Subcutaneous adipose tissue (tissue), 4 donors: ENCODE results near the gene PDE4D. TPM values are rescaled to one million over a fixed set of nuclear protein-coding genes. Genes with fewer than 3 reads are reported as not detected.

ENCODE experiments used
- CTCF ChIP-seq: fragments of 450-650 bp; IDR thresholded peaks from one replicate; pipeline ENCODE4 v1.5.1; 2016; ENCODE audit warnings: low read depth, mild to moderate bottlenecking, control low read depth, antibody characterized with exemption, moderate library complexity
- total RNA-seq, 4 donors: library from RNA; depleted of rRNA; stranded (reverse); fragments of >200 nt; gene quantifications; one replicate each; pipeline ENCODE4 v1.1.0, GENCODE V29; 2016

Gene PDE4D
- total RNA-seq, 4 donors from 2014 or later: 15.0 to 24.0 (median 18.5) TPM

- TF ChIP-seq CTCF: no peak
Measured at GRCh38 chr5:59204114-59204897, 689.2 kb downstream of the PDE4D start.

GRCh38 chr5:59199868-59200267, 693.7 kb downstream of the PDE4D start:
- TF ChIP-seq CTCF: no peak

- TF ChIP-seq CTCF: no peak
Measured at GRCh38 chr5:59198832-59199231, 694.7 kb downstream of the PDE4D start.

GRCh38 chr5:59198365-59198764, 695.2 kb downstream of the PDE4D start:
- TF ChIP-seq CTCF: no peak

GRCh38 chr5:59197911-59198310, 695.6 kb downstream of the PDE4D start:
- no peak for TF ChIP-seq CTCF

GRCh38 chr5:59193616-59194319, 699.8 kb downstream of the PDE4D start:
- TF ChIP-seq CTCF: no peak

GRCh38 chr5:59190746-59191145, 702.8 kb downstream of the PDE4D start:
- TF ChIP-seq CTCF: no peak
